WTC11 (cell line): ENCODE results near the gene NHSL2. TPM values are rescaled to one million over a fixed set of nuclear protein-coding genes. Genes with fewer than 3 reads are reported as not detected.

Experiments
- ATAC-seq: fragments of 200-7000 bp; cut with Tn5 transposase; 2 replicates; pipeline ENCODE4 v1.10.0; 2021; ENCODE audit warnings: mild to moderate bottlenecking, moderate library complexity
- CTCF ChIA-PET: fragments of 300-600 bp; sonication (Branson Sonifier 250); formaldehyde crosslinking; loops from one replicate; lab custom pipeline; 2021; ENCODE audit warnings: antibody characterized with exemption; lab: Charles Lee
- POLR2A ChIA-PET: fragments of 350-600 bp; sonication (Branson Sonifier 250); formaldehyde crosslinking; loops from one replicate; lab custom pipeline; 2021; ENCODE audit warnings: antibody characterized with exemption; lab: Charles Lee
- DNase-seq: peaks from one replicate; pipeline ENCODE4 v3.0.0; 2021; ENCODE audit warnings: low spot score
- H3K27ac Mint-ChIP-seq: 2 replicates; pipeline ENCODE4 v1.8.0; 2021; ENCODE audit warnings: mixed read lengths
- H3K27me3 Mint-ChIP-seq: 2 replicates; pipeline ENCODE4 v1.8.0; 2021; ENCODE audit warnings: low read depth, mild to moderate bottlenecking, moderate library complexity, mixed read lengths
- H3K36me3 Mint-ChIP-seq: 2 replicates; pipeline ENCODE4 v1.8.0; 2021; ENCODE audit warnings: mixed read lengths
- H3K4me1 Mint-ChIP-seq: 2 replicates; pipeline ENCODE4 v1.8.0; 2022; ENCODE audit warnings: mixed read lengths
- H3K4me3 Mint-ChIP-seq: 2 replicates; pipeline ENCODE4 v1.8.0; 2021; ENCODE audit warnings: mild to moderate bottlenecking, moderate library complexity, mixed read lengths
- H3K9me3 Mint-ChIP-seq: 2 replicates; pipeline ENCODE4 v1.8.0; 2021; ENCODE audit warnings: mixed read lengths
- CREB1 ChIP-seq: sonication (generic); formaldehyde crosslinking; IDR thresholded peaks from 2 replicates; pipeline ENCODE4 v1.8.0; 2023; ENCODE audit warnings: mild to moderate bottlenecking, missing genetic modification reagents
- FOXK1 ChIP-seq: sonication (generic); formaldehyde crosslinking; IDR thresholded peaks from 2 replicates; pipeline ENCODE4 v1.8.0; 2022; ENCODE audit warnings: mild to moderate bottlenecking, moderate library complexity, missing genetic modification reagents
- FOXP1 ChIP-seq: sonication (generic); formaldehyde crosslinking; IDR thresholded peaks from 2 replicates; pipeline ENCODE4 v1.8.0; 2022; ENCODE audit warnings: missing genetic modification reagents, mild to moderate bottlenecking, moderate library complexity, borderline replicate concordance
- GABPB1 ChIP-seq: sonication (generic); formaldehyde crosslinking; IDR thresholded peaks from 2 replicates; pipeline ENCODE4 v1.8.1; 2023; ENCODE audit warnings: mild to moderate bottlenecking, missing genetic modification reagents
- GRHL2 ChIP-seq: fragments of 250-450 bp; sonication (Bioruptor Pico); IDR thresholded peaks from 2 replicates; pipeline ENCODE4 v1.8.0; 2022; ENCODE audit warnings: mild to moderate bottlenecking, moderate library complexity; ENCODE audit not compliant: insufficient replicate concordance, severe bottlenecking
- IRF2 ChIP-seq: sonication (generic); formaldehyde crosslinking; IDR thresholded peaks from 2 replicates; pipeline ENCODE4 v1.8.0; 2022; ENCODE audit warnings: low read depth, missing genetic modification reagents, borderline replicate concordance
- MYBL2 ChIP-seq: sonication (generic); formaldehyde crosslinking; IDR thresholded peaks from 2 replicates; pipeline ENCODE4 v1.8.1; 2023; ENCODE audit warnings: mild to moderate bottlenecking, moderate library complexity, missing genetic modification reagents
- NFYB ChIP-seq: sonication (generic); formaldehyde crosslinking; conservative IDR thresholded peaks from 2 replicates; pipeline ENCODE4 v1.8.0; 2022; ENCODE audit warnings: low read depth, missing genetic modification reagents
- NR1H2 ChIP-seq: sonication (generic); formaldehyde crosslinking; IDR thresholded peaks from 2 replicates; pipeline ENCODE4 v1.9.0; 2021; ENCODE audit warnings: mild to moderate bottlenecking, moderate library complexity, missing genetic modification reagents
- RELA ChIP-seq: sonication (generic); formaldehyde crosslinking; IDR thresholded peaks from 2 replicates; pipeline ENCODE4 v1.8.1; 2022; ENCODE audit warnings: missing genetic modification reagents, mild to moderate bottlenecking, borderline replicate concordance
- SMAD3 ChIP-seq: sonication (generic); formaldehyde crosslinking; IDR thresholded peaks from 2 replicates; pipeline ENCODE4 v1.8.0; 2022; ENCODE audit warnings: missing genetic modification reagents, mild to moderate bottlenecking, borderline replicate concordance
- TEAD4 ChIP-seq: sonication (generic); formaldehyde crosslinking; IDR thresholded peaks from 2 replicates; pipeline ENCODE4 v1.8.0; 2022; ENCODE audit warnings: mild to moderate bottlenecking, missing genetic modification reagents
- ZNF317 ChIP-seq: sonication (generic); formaldehyde crosslinking; IDR thresholded peaks from 2 replicates; pipeline ENCODE4 v1.8.1; 2023; ENCODE audit warnings: low read depth, mild to moderate bottlenecking, moderate library complexity, missing genetic modification reagents, borderline replicate concordance
- ZNF423 ChIP-seq: fragments of 250-450 bp; sonication (Bioruptor Pico); IDR thresholded peaks from 2 replicates; pipeline ENCODE4 v2.1.2; 2022; ENCODE audit warnings: mild to moderate bottlenecking, moderate library complexity
- ZNF512 ChIP-seq: sonication (generic); formaldehyde crosslinking; IDR thresholded peaks from 2 replicates; pipeline ENCODE4 v1.8.1; 2022; ENCODE audit warnings: missing genetic modification reagents, borderline replicate concordance
- ZNF671 ChIP-seq: fragments of 250-450 bp; sonication (Bioruptor Pico); IDR thresholded peaks from 2 replicates; pipeline ENCODE4 v1.8.0; 2021; ENCODE audit warnings: mild to moderate bottlenecking
- total RNA-seq: library from RNA; stranded (reverse); gene quantifications from 3 replicates; pipeline ENCODE4 v1.2.3, GENCODE V29; 2021
- TF ChIP-seq, protein P1 (sequence below): fragments of 250-450 bp; sonication (Bioruptor Pico); IDR thresholded peaks from 2 replicates; pipeline ENCODE4 v2.1.2; 2022; ENCODE audit warnings: mild to moderate bottlenecking, moderate library complexity
- TF ChIP-seq, protein P2 (sequence below): fragments of 250-450 bp; sonication (Bioruptor Pico); IDR thresholded peaks from 2 replicates; pipeline ENCODE4 v1.8.0; 2021; ENCODE audit warnings: mild to moderate bottlenecking
- TF ChIP-seq, protein P3 (sequence below): sonication (generic); formaldehyde crosslinking; IDR thresholded peaks from 2 replicates; pipeline ENCODE4 v1.8.0; 2022; ENCODE audit warnings: missing genetic modification reagents

The NHSL2 gene
- total RNA-seq, 1 experiment from 2014 or later = 7.9 TPM

DNA sequence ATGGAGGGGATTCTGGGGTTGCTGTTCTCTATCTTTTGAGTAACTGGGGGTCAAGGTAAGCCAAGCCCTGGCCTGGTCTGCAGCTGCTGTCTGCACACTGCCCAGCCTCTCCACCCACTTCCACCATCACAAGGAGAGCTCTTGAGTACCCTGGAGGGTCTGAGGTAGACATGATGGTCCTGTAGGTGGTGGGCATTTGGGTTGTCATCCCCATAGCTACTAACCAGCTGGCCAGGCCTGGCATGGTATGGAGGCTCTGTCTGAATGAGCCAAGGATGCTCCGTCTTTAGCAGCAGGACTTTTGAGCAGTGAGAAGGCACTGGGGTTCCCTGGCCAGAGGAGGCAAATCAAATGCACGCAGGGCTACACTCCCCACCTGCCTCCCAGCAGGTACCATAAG lies 82.7 kb downstream of the NHSL2 start:
- no peak for DNase-seq
- ChIA-PET CTCF (interaction anchor here (1.0 to 2.4 kb wide), 2 partner anchors 35 to 83 kb away, joined by 3 to 7 read pairs; partner anchors contain the start of gene NHSL2), POLR2A (no interaction called here)
- Mint-ChIP-seq H3K4me3 (no peak overlapping the region), H3K27ac (no peak overlapping the region), H3K4me1 (peaks cover 62% of the 10 kb centered on the region), H3K27me3 (peaks cover 48% of the 10 kb centered on the region), H3K36me3 (no peaks in the 10 kb centered on the region), H3K9me3 (no peaks in the 10 kb centered on the region)
- no peak for ATAC-seq
- TF ChIP-seq GABPB1 (CRISPR knock-in tag) (no peak), FOXP1 (CRISPR knock-in tag) (no peak), ZNF317 (CRISPR knock-in tag) (no peak)
- TF ChIP-seq, protein P1, sequence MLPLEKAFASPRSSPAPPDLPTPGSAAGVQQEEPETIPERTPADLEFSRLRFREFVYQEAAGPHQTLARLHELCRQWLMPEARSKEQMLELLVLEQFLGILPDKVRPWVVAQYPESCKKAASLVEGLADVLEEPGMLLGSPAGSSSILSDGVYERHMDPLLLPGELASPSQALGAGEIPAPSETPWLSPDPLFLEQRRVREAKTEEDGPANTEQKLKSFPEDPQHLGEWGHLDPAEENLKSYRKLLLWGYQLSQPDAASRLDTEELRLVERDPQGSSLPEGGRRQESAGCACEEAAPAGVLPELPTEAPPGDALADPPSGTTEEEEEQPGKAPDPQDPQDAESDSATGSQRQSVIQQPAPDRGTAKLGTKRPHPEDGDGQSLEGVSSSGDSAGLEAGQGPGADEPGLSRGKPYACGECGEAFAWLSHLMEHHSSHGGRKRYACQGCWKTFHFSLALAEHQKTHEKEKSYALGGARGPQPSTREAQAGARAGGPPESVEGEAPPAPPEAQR (CRISPR knock-in tag) = no peak

- no peak overlapping the region for H3K4me3 Mint-ChIP-seq
- no peaks in the 10 kb centered on the region for H3K9me3 Mint-ChIP-seq
- CTCF ChIA-PET = interaction anchor here (2.4 kb wide), 1 partner anchor 84 kb away, joined by 7 read pairs; the partner anchor contains the start of gene NHSL2
- ATAC-seq (no peak), DNase-seq (no peak)
- H3K27ac Mint-ChIP-seq = no peak overlapping the region
- TF ChIP-seq CREB1 (no peak), ZNF423 (CRISPR knock-in tag) (no peak), MYBL2 (CRISPR knock-in tag) (no peak), NR1H2 (CRISPR knock-in tag) (no peak), GRHL2 (no peak), IRF2 (no peak), ZNF512 (CRISPR knock-in tag) (no peak), RELA (CRISPR knock-in tag) (no peak), FOXK1 (CRISPR knock-in tag) (no peak), NFYB (CRISPR knock-in tag) (no peak), TEAD4 (CRISPR knock-in tag) (no peak), SMAD3 (no peak), ZNF671 (CRISPR knock-in tag) (no peak)
- TF ChIP-seq, protein P2, sequence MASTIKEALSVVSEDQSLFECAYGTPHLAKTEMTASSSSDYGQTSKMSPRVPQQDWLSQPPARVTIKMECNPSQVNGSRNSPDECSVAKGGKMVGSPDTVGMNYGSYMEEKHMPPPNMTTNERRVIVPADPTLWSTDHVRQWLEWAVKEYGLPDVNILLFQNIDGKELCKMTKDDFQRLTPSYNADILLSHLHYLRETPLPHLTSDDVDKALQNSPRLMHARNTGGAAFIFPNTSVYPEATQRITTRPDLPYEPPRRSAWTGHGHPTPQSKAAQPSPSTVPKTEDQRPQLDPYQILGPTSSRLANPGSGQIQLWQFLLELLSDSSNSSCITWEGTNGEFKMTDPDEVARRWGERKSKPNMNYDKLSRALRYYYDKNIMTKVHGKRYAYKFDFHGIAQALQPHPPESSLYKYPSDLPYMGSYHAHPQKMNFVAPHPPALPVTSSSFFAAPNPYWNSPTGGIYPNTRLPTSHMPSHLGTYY (CRISPR knock-in tag) = no peak
- TF ChIP-seq, protein P3, sequence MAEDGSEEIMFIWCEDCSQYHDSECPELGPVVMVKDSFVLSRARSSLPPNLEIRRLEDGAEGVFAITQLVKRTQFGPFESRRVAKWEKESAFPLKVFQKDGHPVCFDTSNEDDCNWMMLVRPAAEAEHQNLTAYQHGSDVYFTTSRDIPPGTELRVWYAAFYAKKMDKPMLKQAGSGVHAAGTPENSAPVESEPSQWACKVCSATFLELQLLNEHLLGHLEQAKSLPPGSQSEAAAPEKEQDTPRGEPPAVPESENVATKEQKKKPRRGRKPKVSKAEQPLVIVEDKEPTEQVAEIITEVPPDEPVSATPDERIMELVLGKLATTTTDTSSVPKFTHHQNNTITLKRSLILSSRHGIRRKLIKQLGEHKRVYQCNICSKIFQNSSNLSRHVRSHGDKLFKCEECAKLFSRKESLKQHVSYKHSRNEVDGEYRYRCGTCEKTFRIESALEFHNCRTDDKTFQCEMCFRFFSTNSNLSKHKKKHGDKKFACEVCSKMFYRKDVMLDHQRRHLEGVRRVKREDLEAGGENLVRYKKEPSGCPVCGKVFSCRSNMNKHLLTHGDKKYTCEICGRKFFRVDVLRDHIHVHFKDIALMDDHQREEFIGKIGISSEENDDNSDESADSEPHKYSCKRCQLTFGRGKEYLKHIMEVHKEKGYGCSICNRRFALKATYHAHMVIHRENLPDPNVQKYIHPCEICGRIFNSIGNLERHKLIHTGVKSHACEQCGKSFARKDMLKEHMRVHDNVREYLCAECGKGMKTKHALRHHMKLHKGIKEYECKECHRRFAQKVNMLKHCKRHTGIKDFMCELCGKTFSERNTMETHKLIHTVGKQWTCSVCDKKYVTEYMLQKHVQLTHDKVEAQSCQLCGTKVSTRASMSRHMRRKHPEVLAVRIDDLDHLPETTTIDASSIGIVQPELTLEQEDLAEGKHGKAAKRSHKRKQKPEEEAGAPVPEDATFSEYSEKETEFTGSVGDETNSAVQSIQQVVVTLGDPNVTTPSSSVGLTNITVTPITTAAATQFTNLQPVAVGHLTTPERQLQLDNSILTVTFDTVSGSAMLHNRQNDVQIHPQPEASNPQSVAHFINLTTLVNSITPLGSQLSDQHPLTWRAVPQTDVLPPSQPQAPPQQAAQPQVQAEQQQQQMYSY (CRISPR knock-in tag) = no peak
- peaks cover 36% of the 10 kb centered on the region for H3K27me3 Mint-ChIP-seq
- H3K4me1 Mint-ChIP-seq = peaks cover 71% of the 10 kb centered on the region
- H3K36me3 Mint-ChIP-seq = no peaks in the 10 kb centered on the region
- POLR2A ChIA-PET = no interaction called here
Observed at GRCh38 chrX:71994601-71995000, 84.0 kb downstream of the NHSL2 start.
